Posterior vena cava (tissue), 2 donors: ENCODE results near the gene ENDOD1. TPM values are rescaled to one million over a fixed set of nuclear protein-coding genes. Genes with fewer than 3 reads are reported as not detected.
"Not testable (repeated sequence)": the region's sequence is repeated elsewhere in the genome, so short reads cannot be mapped to it uniquely, and the experiment has no call there.

Experiments used
- DNase-seq: peaks from one replicate; pipeline ENCODE4 v3.0.0-alpha.2; 2020; ENCODE audit warnings: low spot score
- intact Hi-C, 2 donors: fragments of 100-400 bp; cut with DNase I; formaldehyde crosslinking; loops; one replicate each; pipeline versions ENCODE4 v1.14.1 to v1.14.2; 2022 to 2023
- total RNA-seq, 2 donors: library from RNA; stranded (reverse); fragmentation: NEBNext Ultra II Directional; extraction: Animal tissue kit (Norgen Biotek cat#: 25700); gene quantifications; one replicate each; pipeline ENCODE4 v1.2.1, GENCODE V29; 2021
- donor health status: DM: yes; HTN: yes; CAD: no.
- donor health status: DM: yes; HTN: yes; CAD: no.

Gene ENDOD1
- total RNA-seq, 2 donors from 2014 or later, result 41.7 to 50.2 TPM

GRCh38 chr11:95098826-95099225 lies 9.2 kb downstream of the ENDOD1 start:
- intact Hi-C loops, result no loop called here
- no peak for DNase-seq

- intact Hi-C loops, result no loop called here
- no peak for DNase-seq
Measured at GRCh38 chr11:95100191-95100648, 10.6 kb downstream of the ENDOD1 start.

- no peak for DNase-seq
- intact Hi-C loops, result no loop called here
Measured at GRCh38 chr11:95100856-95101507, 11.3 kb downstream of the ENDOD1 start.

- DNase-seq, result no peak
- intact Hi-C loops, result no loop called here
Measured at GRCh38 chr11:95101935-95102334, 12.3 kb downstream of the ENDOD1 start.

- intact Hi-C loops, result no loop called here
- DNase-seq, result no peak
Measured at GRCh38 chr11:95102733-95103132, 13.1 kb downstream of the ENDOD1 start.

GRCh38 chr11:95103701-95104100 lies 14.1 kb downstream of the ENDOD1 start:
- intact Hi-C loops, result no loop called here
- DNase-seq, result no peak

- DNase-seq, result no peak
- intact Hi-C loops, result no loop called here
Measured at GRCh38 chr11:95104121-95104830, 14.6 kb downstream of the ENDOD1 start.

- no peak for DNase-seq
- intact Hi-C loops, result no loop called here
Measured at GRCh38 chr11:95104856-95105255, 15.2 kb downstream of the ENDOD1 start.

GRCh38 chr11:95108159-95108611 lies 18.5 kb downstream of the ENDOD1 start:
- intact Hi-C loops, result no loop called here
- no peak for DNase-seq

- DNase-seq, result no peak
- intact Hi-C loops, result no loop called here
Measured at GRCh38 chr11:95108671-95109551, 19.3 kb downstream of the ENDOD1 start.

- DNase-seq, intact Hi-C loops: not testable (repeated sequence)
Measured at GRCh38 chr11:95111471-95111870, 21.8 kb downstream of the ENDOD1 start.

DNA sequence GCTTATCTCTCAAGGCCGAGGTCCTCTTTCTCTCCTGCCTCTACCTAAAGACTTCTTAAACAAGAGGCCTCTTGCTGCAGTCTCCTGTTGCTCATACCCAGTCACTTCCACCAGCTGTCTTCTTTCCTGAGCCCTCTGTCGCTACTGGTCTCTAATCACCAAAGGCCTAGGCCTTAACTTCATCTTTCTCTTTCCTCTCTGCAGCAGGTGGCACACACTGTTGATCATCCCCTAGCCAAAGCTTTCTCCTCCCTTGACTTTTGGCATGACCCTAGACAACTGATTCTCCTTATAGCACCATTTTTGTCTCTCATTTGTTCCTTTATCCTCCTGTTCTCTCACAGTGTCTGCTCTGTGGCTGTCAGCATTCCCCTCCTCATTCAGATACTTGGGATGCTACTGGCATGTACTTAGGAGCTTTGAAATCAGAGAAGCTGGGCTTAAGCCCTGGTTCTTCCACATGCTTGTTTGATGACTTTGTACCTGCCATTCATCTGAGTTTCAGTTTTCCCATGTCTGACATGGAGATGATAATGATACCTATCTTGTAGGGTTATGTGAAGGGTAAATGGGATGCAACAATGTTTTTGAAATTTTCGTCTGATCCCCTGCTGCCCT lies 22.4 kb downstream of the ENDOD1 start:
- intact Hi-C loops, result no loop called here
- no peak for DNase-seq

DNA sequence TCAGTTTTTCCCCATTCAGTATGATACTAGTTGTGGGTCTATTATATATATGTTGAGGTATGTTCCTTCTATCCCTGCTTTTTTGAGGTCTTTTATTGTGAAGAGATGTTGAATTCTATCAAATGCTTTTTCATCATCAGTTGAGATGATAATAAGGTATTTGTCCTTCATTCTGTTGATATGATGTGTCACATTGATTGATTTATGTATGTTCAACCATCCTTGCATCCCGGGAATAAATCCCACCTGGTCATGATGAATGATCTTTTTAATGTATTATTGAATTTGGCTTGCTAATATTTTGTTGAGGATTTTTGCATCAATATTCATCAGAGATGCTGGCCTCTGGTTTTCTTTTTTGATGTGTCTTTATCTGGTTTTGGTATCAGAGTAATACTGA lies 26.0 kb downstream of the ENDOD1 start:
- no peak for DNase-seq
- intact Hi-C loops, result no loop called here

DNA sequence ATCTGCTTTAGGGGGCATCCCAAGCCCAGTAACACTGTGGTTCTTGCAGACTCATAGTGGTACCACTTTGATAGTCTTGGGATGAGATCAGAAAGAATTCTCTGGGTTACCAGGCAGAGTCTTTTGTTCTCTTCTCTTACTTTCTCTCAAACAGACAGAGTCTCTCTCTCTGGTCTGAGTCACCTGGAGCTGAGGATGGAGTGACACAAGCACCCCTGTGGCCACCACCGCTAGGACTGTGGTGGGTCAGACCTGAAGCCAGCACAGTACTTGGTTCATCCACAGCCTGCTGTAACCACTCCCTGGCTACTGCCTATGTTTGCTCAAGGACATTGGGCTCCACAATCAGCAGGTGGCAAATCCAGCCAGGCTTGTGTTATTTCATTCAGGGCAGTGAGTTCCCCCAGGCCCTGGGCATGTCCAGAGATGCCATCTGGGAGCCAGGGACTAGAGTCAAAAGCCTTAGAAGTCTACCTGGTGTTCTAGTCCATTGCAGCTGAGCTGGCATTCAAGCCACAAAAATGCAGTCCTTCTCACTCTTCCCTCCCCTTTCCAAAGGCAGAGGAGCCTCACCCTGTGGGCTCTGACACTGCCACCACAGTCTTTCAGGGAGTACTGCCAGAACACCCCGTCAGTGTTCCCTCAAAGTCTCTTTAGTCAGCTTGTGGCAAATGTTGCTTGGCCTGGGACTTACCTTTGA lies 29.9 kb downstream of the ENDOD1 start:
- intact Hi-C loops, result no loop called here
- no peak for DNase-seq

DNA sequence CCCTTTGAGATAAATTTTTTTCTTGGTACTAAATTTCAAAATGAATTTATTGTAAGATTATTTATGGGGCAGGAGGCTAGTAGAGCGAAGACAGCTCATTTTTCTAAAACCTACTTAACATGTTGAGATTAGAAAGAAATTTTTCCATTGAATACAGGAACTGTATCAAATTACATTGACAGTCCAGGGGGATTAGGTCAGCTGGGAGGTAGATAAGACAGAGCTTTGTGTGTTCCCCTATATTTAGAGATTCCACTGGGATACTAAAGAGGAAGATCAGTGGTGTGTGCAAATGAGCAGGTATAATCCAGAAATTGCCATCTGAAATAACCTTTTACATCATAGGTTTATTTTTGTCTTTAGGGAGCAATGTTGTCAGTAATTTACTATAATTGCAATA lies 32.1 kb downstream of the ENDOD1 start:
- no peak for DNase-seq
- intact Hi-C loops, result no loop called here

GRCh38 chr11:95123556-95123955 lies 33.9 kb downstream of the ENDOD1 start:
- intact Hi-C loops, result no loop called here
- no peak for DNase-seq

DNA sequence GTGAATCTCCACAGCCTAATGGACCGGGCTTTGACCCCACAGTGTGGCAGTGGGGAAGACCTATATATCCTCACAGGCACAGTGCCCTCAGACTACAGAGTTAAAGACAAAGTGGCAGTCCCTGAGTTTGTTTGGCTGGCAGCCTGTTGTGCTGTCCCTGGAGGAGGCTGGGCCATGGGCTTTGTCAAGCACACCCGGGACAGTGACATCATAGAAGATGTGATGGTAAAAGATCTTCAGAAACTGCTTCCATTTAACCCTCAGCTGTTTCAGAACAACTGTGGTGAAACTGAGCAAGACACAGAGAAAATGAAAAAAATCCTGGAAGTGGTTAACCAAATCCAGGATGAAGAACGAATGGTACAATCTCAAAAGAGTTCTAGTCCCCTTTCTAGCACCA lies 39.0 kb downstream of the ENDOD1 start:
- intact Hi-C loops, result no loop called here
- DNase-seq, result no peak

DNA sequence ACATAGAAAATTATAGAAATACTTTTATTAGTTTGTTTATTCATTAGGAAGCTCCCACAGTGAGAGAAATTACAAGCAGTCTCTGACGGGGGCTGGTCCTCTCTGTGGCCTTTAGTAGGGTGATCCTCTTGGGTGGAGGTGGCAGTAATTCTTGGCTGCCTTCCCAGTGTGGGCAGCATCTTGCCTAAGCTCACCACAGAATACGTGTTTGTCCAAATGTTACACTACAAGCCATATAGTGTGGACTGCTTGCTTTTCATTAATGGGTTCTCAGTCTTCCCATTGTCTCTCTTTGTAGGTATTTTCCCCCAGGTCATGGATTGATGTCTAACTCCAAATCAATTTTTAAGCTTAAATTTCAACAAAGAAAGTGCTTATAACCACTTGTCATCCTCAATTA lies 43.3 kb downstream of the ENDOD1 start:
- DNase-seq, result no peak
- intact Hi-C loops, result no loop called here

DNA sequence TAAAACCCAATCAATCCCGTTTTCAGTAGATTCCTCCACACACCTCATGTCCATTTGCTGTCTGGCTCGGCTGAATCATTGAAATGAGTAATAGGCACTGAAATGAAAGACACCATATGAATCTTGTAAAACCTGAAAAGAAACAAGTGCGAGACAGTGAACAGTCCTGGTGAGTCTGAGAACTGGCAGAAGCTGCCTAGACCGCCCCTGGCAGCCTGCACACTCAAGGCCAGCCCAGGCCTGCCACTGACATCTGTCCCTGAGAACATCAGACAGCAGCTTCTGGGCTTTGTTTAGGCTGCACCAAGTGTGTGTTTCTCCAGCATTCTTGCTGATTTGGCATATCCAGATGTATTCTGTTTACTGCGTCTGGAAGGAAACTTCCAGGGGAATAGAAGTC lies 44.8 kb downstream of the ENDOD1 start:
- DNase-seq, result no peak
- intact Hi-C loops, result no loop called here
